Measurements from ENCODE around the gene KDM4B. TPM values are rescaled to one million over a fixed set of nuclear protein-coding genes. Genes with fewer than 3 reads are reported as not detected.
"Not testable (repeated sequence)": the region's sequence is repeated elsewhere in the genome, so short reads cannot be mapped to it uniquely, and the experiment has no call there.

KDM4B gene
- total and polyA plus RNA-seq, 5 experiments from 2014 or later = 14.3 to 50.1 (median 18.7) TPM

DNA sequence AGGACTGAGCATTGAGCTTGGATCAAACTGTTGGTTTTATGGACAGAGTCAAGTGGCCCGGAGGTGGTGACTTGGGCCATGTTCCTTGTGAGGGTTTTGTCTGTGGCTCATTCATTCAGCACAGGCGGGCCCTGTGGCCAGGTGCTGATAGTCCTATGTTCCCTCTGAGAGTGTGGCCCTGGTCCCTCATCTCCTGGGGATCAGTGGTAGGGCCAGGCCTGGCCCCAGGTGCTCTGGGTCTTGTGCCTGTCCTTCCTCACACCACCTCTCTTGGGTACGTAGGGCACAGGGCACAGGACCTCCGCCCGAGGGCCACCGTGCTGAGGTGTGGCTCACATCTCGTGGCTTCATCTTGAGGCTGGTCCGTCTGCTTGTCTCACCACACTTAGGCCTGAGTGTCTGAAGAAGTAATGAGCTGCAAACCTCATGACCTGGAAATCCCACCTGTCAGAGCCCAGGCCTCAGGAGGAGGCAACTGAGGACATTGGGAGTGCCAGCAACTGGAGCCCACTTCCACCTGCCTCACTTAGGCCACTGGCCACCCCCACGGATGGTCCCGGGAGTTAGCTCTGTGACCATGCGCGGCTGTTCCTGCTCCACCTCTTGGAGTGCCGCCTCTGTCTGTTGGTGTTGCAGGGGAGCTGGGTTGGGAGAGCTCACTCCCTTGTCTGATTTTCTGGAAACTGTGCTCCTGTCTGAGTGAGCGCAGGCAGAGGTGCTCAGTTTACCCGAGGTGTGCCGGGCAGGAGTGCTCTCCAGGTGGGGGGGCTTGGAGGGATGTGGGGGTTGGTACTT lies 53.4 kb downstream of the KDM4B start:
- Mint-ChIP-seq H3K9me3 (no peaks in the 10 kb centered on the region), H3K27me3 (no peaks in the 10 kb centered on the region), H3K36me3 (peaks cover 0 to 17% (median 2%) of the 10 kb centered on the region in 3 donors), H3K27ac (no peak overlapping the region), H3K4me3 (no peak overlapping the region), H3K4me1 (peaks cover 4 to 12% (median 7%) of the 10 kb centered on the region in 4 donors)
- DNase-seq (no peak), ATAC-seq (no peak)
- POLR2A ChIA-PET = no interaction called here

DNA sequence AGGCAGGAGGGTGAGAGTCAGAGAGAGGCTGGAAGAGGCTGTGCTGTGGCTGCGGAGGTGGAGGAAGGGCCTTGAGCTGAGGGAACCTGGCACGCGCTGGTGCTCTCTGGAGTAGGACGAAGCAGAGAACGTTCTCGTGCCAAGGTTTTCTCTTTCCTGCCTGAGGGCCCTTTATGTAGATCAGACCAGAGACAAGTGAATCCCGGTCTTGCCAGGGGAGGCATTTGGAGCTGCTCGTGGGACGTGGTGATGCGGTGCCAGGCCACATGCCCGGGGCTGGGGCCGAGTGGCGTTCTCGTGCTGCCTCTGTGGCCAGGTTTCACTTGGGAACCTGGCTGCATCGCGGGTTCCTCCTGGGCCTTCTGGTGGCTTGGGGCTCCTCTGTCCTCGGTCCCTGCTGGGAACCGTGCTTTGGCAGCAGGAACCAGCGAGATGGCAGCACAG lies 54.2 kb downstream of the KDM4B start:
- H3K36me3 Mint-ChIP-seq = peaks cover 0 to 12% (median 0%) of the 10 kb centered on the region in 3 donors
- peak overlapping the region in 1 of 10 donors; percentile 71 for H3K27ac Mint-ChIP-seq
- H3K4me1 Mint-ChIP-seq = peaks cover 4 to 12% (median 7%) of the 10 kb centered on the region in 4 donors
- ATAC-seq (no peak), DNase-seq (no peak)
- H3K4me3 Mint-ChIP-seq = no peak overlapping the region
- no peaks in the 10 kb centered on the region for H3K27me3 Mint-ChIP-seq
- POLR2A ChIA-PET = no interaction called here
- H3K9me3 Mint-ChIP-seq = no peaks in the 10 kb centered on the region

DNA sequence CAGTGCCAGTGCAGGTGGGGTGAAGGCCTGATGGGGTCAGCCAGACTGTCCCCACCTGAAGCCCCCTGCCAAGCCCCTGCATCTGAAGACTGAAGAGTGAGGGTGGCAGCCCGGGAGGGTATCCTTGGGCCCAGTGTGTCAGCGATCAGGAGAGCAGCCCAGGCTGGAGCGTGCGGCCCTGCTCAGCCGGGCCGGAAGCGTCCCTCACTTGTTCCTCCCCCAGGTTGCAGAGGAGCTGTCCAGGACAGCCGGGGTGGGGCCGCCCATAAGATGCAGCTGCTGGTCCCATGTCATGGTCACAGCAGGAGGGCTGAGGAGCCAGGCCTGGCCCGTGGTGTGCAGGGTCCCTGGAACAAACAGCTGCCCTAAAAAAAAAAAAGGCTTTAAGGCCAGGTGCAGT lies 55.4 kb downstream of the KDM4B start:
- no peak for ATAC-seq
- POLR2A ChIA-PET = interaction anchor here (0.7 kb wide), 1 partner anchor 133 kb away, joined by 4 read pairs; no protein-coding TSS in a partner anchor
- no peak for DNase-seq
- peaks cover 6 to 21% (median 7%) of the 10 kb centered on the region in 4 donors for H3K4me1 Mint-ChIP-seq
- no peaks in the 10 kb centered on the region for H3K9me3 Mint-ChIP-seq
- H3K27me3 Mint-ChIP-seq = no peaks in the 10 kb centered on the region
- H3K4me3 Mint-ChIP-seq = no peak overlapping the region
- H3K36me3 Mint-ChIP-seq = peaks cover 0 to 7% (median 0%) of the 10 kb centered on the region in 3 donors
- peak overlapping the region in 1 of 10 donors; percentile 34 for H3K27ac Mint-ChIP-seq

DNA sequence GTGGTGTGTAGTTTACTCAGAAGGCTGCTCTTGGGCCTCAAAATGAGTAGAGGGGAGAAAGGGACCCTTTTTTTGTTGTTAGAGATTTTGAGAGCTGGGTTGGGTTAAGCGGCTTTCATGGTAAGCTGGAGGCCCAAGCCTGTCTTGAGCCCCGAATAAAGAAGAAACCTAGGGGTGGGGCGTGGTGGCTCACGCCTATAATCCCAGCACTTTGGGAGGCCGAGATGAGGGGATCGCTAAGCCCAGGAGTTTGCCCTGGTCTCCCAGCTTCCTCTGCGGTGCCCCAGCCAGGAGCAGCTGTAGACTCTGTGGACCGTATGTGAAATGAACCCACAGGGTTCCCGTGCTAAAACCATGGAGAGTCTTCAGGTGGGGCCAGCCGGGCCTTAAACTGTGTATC lies 56.1 kb downstream of the KDM4B start:
- Mint-ChIP-seq H3K36me3 (peaks cover 0 to 7% (median 0%) of the 10 kb centered on the region in 3 donors), H3K4me3 (no peak overlapping the region), H3K27ac (peak overlapping the region in 3 of 10 donors; percentile 19 to 34 (median 20)), H3K4me1 (peaks cover 6 to 25% (median 10%) of the 10 kb centered on the region in 4 donors), H3K27me3 (no peaks in the 10 kb centered on the region), H3K9me3 (no peaks in the 10 kb centered on the region)
- POLR2A ChIA-PET = interaction anchor here (0.7 kb wide), 1 partner anchor 134 kb away, joined by 4 read pairs; no protein-coding TSS in a partner anchor
- ATAC-seq = no peak
- DNase-seq = no peak

DNA sequence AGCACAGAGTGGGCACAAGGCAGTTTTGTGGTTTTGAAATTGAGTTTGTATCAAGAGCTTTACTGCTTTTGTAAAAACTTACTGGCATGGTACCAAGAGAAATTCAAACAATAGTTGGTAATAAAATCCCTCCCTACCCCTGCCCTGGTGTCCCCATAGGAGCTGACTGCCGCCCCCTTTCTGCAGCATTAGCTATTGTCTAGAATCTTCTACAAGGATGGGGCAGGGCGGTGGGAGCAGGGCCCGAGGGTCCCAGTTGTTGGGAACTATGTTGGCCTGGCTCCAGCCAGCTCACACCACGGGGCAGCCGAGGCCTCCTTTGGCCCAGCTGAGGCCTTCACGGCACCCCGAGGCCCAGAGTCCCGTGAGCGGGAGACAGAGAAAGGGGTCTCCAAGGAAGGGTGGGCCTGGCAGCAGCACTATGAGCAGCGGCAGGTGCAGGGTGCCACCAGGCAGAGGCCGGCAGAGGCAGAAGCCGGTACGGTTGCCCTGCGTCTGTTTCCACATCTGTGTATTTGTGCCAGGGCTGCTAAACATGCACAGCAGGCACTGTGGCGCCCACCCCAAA lies 57.9 kb downstream of the KDM4B start:
- Mint-ChIP-seq H3K36me3 (peaks cover 0 to 4% (median 0%) of the 10 kb centered on the region in 3 donors), H3K27me3 (no peaks in the 10 kb centered on the region)
- POLR2A ChIA-PET = no interaction called here

GRCh38 chr19:5028229-5028886 lies 59.4 kb downstream of the KDM4B start:
- Mint-ChIP-seq H3K9me3 (no peaks in the 10 kb centered on the region), H3K4me1 (peaks cover 7 to 29% (median 11%) of the 10 kb centered on the region in 4 donors), H3K36me3 (peaks cover 0 to 5% (median 0%) of the 10 kb centered on the region in 3 donors), H3K27ac (peak overlapping the region in 1 of 10 donors; percentile 9), H3K27me3 (no peaks in the 10 kb centered on the region), H3K4me3 (no peak overlapping the region)
- ATAC-seq = no peak
- DNase-seq = no peak
- POLR2A ChIA-PET = no interaction called here

More for the DNA sequence above, 57.9 kb downstream of the KDM4B start:
- ATAC-seq = no peak
- Mint-ChIP-seq H3K9me3 (no peaks in the 10 kb centered on the region), H3K27ac (no peak overlapping the region), H3K4me1 (peaks cover 10 to 34% (median 16%) of the 10 kb centered on the region in 4 donors), H3K4me3 (no peak overlapping the region)
- DNase-seq = no peak

DNA sequence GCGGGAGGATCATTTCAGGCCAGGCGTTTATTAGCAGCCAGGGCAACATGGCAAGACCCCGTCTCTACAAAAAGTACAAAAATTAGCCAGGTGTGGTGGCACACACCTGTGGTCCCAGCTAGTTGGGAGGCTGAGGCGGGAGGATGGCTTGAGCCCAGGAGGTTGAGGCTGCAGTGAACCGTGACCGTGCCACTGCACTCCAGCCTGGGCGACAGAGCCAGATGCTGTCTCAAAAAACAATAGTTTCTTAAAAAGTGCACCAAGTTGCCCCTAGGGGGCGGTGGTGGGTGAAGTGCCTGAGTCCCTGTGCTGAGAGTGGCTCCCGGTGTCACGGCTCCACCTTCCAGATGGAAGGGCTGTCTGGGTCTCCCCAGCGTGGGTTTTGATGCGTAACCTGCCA lies 60.7 kb downstream of the KDM4B start:
- H3K4me3 Mint-ChIP-seq, POLR2A ChIA-PET, H3K9me3 Mint-ChIP-seq, H3K27me3 Mint-ChIP-seq: not testable (repeated sequence)
- Mint-ChIP-seq H3K4me1 (peaks cover 9 to 31% (median 11%) of the 10 kb centered on the region in 4 donors), H3K36me3 (peaks cover 0 to 17% (median 2%) of the 10 kb centered on the region in 3 donors), H3K27ac (peak overlapping the region in 2 of 10 donors; percentile 34 to 59)
- peak; percentile 51 to 60 for ATAC-seq
- peak; percentile 37 to 80 (median 54) for DNase-seq

GRCh38 chr19:5030136-5030820 lies 61.4 kb downstream of the KDM4B start:
- Mint-ChIP-seq H3K9me3 (no peaks in the 10 kb centered on the region), H3K4me3 (no peak overlapping the region), H3K27ac (no peak overlapping the region), H3K27me3 (no peaks in the 10 kb centered on the region), H3K36me3 (peaks cover 0 to 24% (median 2%) of the 10 kb centered on the region in 3 donors), H3K4me1 (peaks cover 10 to 31% (median 11%) of the 10 kb centered on the region in 4 donors)
- DNase-seq (no peak), ATAC-seq (no peak)
- POLR2A ChIA-PET = interaction anchor here (0.8 to 1.6 kb wide), 4 partner anchors 60 to 217 kb away, joined by 3 to 4 read pairs (median 4); partner anchors contain the start of gene PLIN3

DNA sequence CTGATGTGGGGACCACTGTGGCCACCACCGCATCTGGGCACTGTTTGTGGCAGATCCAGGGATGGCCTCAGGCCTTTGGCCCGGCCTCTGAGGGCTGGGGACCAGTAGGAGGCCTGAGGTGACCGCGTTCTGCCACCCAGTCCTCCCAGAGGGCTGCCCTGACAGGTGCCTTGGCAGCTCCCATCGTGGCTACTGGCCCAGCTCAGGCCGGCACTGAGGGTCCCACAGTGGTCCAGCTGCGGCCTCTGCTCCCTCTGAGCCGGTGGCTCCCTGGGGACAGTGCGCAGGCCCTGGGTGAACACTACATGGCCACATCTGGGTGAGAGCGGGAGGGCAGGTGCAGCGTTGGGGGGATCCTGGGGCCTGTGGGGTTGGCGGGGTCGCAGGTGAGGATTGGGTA lies 61.9 kb downstream of the KDM4B start:
- no peak overlapping the region for H3K4me3 Mint-ChIP-seq
- ATAC-seq (peak in 1 of 2 donors; percentile 10), DNase-seq (no peak)
- no peak overlapping the region for H3K27ac Mint-ChIP-seq
- H3K36me3 Mint-ChIP-seq = peaks cover 0 to 25% (median 2%) of the 10 kb centered on the region in 3 donors
- H3K9me3 Mint-ChIP-seq = no peaks in the 10 kb centered on the region
- POLR2A ChIA-PET = interaction anchor here (0.8 to 1.6 kb wide), 5 partner anchors 61 to 218 kb away, joined by 3 to 4 read pairs (median 3); partner anchors contain the start of gene PLIN3
- H3K27me3 Mint-ChIP-seq = no peaks in the 10 kb centered on the region
- H3K4me1 Mint-ChIP-seq = peaks cover 11 to 31% (median 12%) of the 10 kb centered on the region in 4 donors

DNA sequence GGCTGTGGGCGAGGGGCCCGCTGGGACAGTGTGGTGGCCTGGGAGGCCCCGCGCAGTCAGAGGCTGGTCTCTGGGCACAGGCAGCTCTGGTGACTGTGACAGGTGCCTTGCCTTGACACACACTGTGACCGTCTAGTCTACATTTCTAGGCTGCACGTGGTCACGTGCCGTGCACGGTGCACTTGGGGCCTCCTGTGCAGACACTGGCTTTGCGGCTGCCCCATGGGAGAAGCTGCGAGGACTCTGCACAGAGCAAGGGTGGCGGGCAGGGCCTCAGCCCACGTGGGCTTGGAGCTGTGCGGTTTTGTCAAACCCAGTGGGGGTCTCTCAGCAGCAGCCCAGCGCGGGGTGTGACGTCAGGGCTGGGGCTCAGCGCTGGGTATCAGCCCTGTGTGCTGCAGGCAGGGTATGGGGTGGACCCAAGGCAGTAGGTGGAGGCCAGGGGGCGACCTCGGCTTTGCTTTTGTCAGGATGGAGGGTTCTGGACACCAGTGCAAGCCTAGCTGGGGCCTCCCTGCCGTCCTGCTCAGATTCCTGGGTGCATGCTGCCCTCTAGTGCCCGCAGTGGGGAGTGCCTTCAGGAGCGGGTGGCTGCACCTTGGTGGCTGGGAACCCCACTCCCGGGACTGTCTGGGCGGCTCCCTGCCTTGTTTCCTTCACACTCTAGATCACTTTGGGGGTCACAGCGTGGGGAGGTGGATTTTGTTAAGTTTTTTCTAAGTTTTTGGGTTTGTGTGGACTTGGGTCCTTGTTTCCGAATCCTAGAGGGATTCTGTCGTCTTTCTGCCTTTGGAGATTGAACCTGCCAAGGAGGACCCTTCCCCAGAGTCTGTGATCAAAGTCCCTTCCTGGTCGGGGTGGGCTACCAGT lies 62.6 kb downstream of the KDM4B start:
- Mint-ChIP-seq H3K4me3 (no peak overlapping the region), H3K4me1 (peaks cover 11 to 29% (median 12%) of the 10 kb centered on the region in 4 donors), H3K27me3 (no peaks in the 10 kb centered on the region), H3K27ac (peak overlapping the region in 1 of 10 donors; percentile 33), H3K36me3 (peaks cover 0 to 23% (median 2%) of the 10 kb centered on the region in 3 donors), H3K9me3 (no peaks in the 10 kb centered on the region)
- DNase-seq (peak; percentile 60 to 86 (median 76)), ATAC-seq (peak; percentile 88 to 92)
- POLR2A ChIA-PET = interaction anchor here (0.5 to 1.6 kb wide), 7 partner anchors 10 to 218 kb away, joined by 3 to 5 read pairs (median 4); partner anchors contain the start of gene PLIN3

Measured in naive thymus-derived CD8-positive, alpha-beta T cell (primary cell).